ENCODE data around the gene SPATA25. TPM values are rescaled to one million over a fixed set of nuclear protein-coding genes. Genes with fewer than 3 reads are reported as not detected.

The SPATA25 gene
- 0.57 and 1.3 TPM in 2 replicates for total RNA-seq

GRCh38 chr20:45887346-45887715, at the start of gene SPATA25:
SPATA25 (minus strand) TSS chr20:45887622; CDS start chr20:45887590, 32 bp downstream.

GRCh38 chr20:45934586-45935415, 47.4 kb upstream of the SPATA25 start, which contains the start of gene PCIF1:
PCIF1 (plus strand) TSS chr20:45934683; CDS start chr20:45939000, 4,317 bp downstream.

GRCh38 chr20:45911486-45912343, 24.3 kb upstream of the SPATA25 start, which contains the start of gene PLTP:
PLTP (minus strand) TSS chr20:45912155; CDS start chr20:45911452, 703 bp downstream.

GRCh38 chr20:45890985-45891983, 3.9 kb upstream of the SPATA25 start, which contains the start of the genes CTSA and NEURL2:
CTSA (plus strand) TSS chr20:45891335; CDS start chr20:45891569, 234 bp downstream.
NEURL2 (minus strand) TSS chr20:45891208; CDS start chr20:45890991, 217 bp downstream.

GRCh38 chr20:45880988-45881788, 6.2 kb downstream of the SPATA25 start, which contains the start of gene ZSWIM1:
ZSWIM1 (plus strand) TSS chr20:45881227; CDS start chr20:45882593, 1,366 bp downstream.

GRCh38 chr20:45857114-45857881, 30.1 kb downstream of the SPATA25 start, which contains the start of the genes ACOT8 and ZSWIM3:
ACOT8 (minus strand) TSS chr20:45857392; CDS start chr20:45857315, 77 bp downstream.
ZSWIM3 (plus strand) TSS chr20:45857614; CDS start chr20:45857826, 212 bp downstream.

Other genes with a start within 250 kb of the SPATA25 start
- not detected in 2 replicates for gene WFDC11, start 217.4 kb downstream of the SPATA25 start, total RNA-seq
- gene WFDC13, start 185.6 kb downstream of the SPATA25 start, total RNA-seq = not detected in 2 replicates
- gene WFDC10B, start 182.6 kb downstream of the SPATA25 start, total RNA-seq = not detected in 2 replicates
- gene SPINT4, start 165.3 kb downstream of the SPATA25 start, total RNA-seq = not detected in 2 replicates
- gene WFDC3, start 95.7 kb downstream of the SPATA25 start, total RNA-seq = not detected in 2 replicates
- gene DNTTIP1, start 95.7 kb downstream of the SPATA25 start, total RNA-seq = 15.0 and 17.3 TPM in 2 replicates
- 18.9 and 23.3 TPM in 2 replicates for gene UBE2C, start 75.0 kb downstream of the SPATA25 start, total RNA-seq
- gene TNNC2, start 60.3 kb downstream of the SPATA25 start, total RNA-seq = 0.33 TPM in 1 of 2 replicates, not detected in the other
- gene SNX21, start 53.8 kb downstream of the SPATA25 start, total RNA-seq = 23.7 and 33.0 TPM in 2 replicates
- 24.2 and 30.1 TPM in 2 replicates for gene ACOT8, start 30.2 kb downstream of the SPATA25 start, total RNA-seq
- gene ZSWIM3, start 30.0 kb downstream of the SPATA25 start, total RNA-seq = 7.4 and 9.5 TPM in 2 replicates
- gene ZSWIM1, start 6.4 kb downstream of the SPATA25 start, total RNA-seq = 15.2 and 16.7 TPM in 2 replicates
- gene NEURL2, start 3.6 kb upstream of the SPATA25 start, total RNA-seq = 4.3 and 5.6 TPM in 2 replicates
- gene CTSA, start 3.7 kb upstream of the SPATA25 start, total RNA-seq = 59.0 and 93.4 TPM in 2 replicates
- gene PLTP, start 24.5 kb upstream of the SPATA25 start, total RNA-seq = 8.4 and 18.3 TPM in 2 replicates
- gene PCIF1, start 47.1 kb upstream of the SPATA25 start, total RNA-seq = 13.9 and 14.4 TPM in 2 replicates
- gene ZNF335, start 84.6 kb upstream of the SPATA25 start, total RNA-seq = 22.4 and 23.2 TPM in 2 replicates
- not detected in 2 replicates for gene MMP9, start 121.3 kb upstream of the SPATA25 start, total RNA-seq
- gene SLC12A5, start 141.6 kb upstream of the SPATA25 start, total RNA-seq = 0.86 and 1.6 TPM in 2 replicates
- 23.2 and 23.7 TPM in 2 replicates for gene NCOA5, start 202.3 kb upstream of the SPATA25 start, total RNA-seq
- 9.5 and 11.9 TPM in 2 replicates for gene CD40, start 230.7 kb upstream of the SPATA25 start, total RNA-seq